Measurements from ENCODE around the gene PAX8.

The PAX8 gene

DNA sequence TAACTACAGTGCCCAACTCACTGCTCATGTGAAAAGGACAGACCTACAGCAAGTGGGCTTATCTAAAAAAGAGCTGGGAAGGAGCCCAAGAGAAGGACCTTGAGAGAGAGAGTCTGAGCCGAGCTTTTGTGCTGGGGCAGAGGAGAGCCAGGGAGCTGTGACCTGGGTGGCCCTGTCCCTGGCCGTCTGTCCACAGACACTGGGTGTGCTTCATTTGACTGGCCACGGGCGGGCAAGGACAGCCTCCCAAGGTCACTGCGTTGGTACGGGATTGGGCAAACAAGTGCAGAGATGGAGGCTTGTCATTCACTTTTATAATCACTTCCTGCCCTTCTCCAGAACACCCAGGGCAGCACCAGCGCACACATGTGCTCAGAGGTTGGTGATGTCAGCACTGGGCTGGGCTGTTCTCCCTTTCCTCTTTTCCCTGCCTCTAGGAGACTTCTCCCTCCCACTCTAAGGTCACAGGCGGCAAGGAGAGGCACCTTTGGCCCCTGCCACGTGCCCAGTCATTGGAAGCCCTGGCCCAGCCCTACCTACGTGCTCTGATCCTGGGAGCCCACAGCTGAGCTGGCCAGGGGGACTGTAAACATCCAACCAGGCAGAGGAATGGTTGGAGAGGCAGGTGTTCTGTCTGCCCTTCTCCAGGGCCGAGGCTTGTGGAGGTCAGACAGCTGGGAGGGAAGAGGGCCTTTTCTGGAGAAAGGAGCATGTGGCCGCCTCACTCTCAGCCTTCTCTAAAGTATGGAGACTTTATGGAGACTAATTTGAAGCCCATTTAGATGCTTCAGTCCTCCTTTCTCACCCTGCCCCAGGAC lies 111.4 kb downstream of the PAX8 start:
- DNase-seq (ENCODE audit: low spot score) = no peak

- no peak for DNase-seq (ENCODE audit: low spot score)
These were observed 112.5 kb downstream of the PAX8 start for GRCh38 chr2:113166187-113166645.

All from HuH-7 (cell line).